Naive thymus-derived CD4-positive, alpha-beta T cell (primary cell): ENCODE results near the gene MAP1LC3B2. TPM values are rescaled to one million over a fixed set of nuclear protein-coding genes. Genes with fewer than 3 reads are reported as not detected.
A peak's percentile ranks its signal among the peaks of the same experiment; 100 is the strongest.

Source experiments
- ATAC-seq: fragments of 150-1000 bp; cut with Tn5 transposase; 2 replicates; pipeline ENCODE4 v1.10.0; 2021; ENCODE audit warnings: mild to moderate bottlenecking, moderate library complexity
- CTCF ChIA-PET: fragments of 350-600 bp; sonication (Branson Sonifier 250); formaldehyde crosslinking; loops from one replicate; lab custom pipeline; 2021; ENCODE audit warnings: antibody characterized with exemption; lab: Charles Lee
- POLR2A ChIA-PET: fragments of 350-600 bp; sonication (Branson Sonifier 250); formaldehyde crosslinking; loops from one replicate; lab custom pipeline; 2021; ENCODE audit warnings: antibody characterized with exemption, inconsistent platforms; lab: Charles Lee
- DNase-seq, 9 donors: peaks; one replicate each; pipeline versions ENCODE4 v3.0.0 to v3.0.0-alpha.2; 2020 to 2022; ENCODE audit warnings: mixed read lengths in 1 of 9
- H3K27ac ChIP-seq: one replicate; pipeline ENCODE4 v1.7.0; 2013; ENCODE audit warnings: mild to moderate bottlenecking, low read depth, low read length, moderate library complexity
- H3K27me3 ChIP-seq, 2 donors: one replicate each; pipeline ENCODE4 v1.7.0; 2013; ENCODE audit warnings: low read length in 2 of 2, mild to moderate bottlenecking in 2 of 2, moderate library complexity in 2 of 2; ENCODE audit not compliant: control insufficient read depth in 2 of 2, insufficient read depth in 2 of 2
- H3K36me3 ChIP-seq, 3 experiments: 1 replicate in 2 of 3; 2 replicates in 1 of 3; pipeline ENCODE4 v1.7.0; 2013; ENCODE audit warnings: low read length in 3 of 3, mild to moderate bottlenecking in 3 of 3, moderate library complexity in 1 of 3; ENCODE audit not compliant: insufficient read depth in 3 of 3, control insufficient read depth in 2 of 3
- H3K4me1 ChIP-seq, 2 donors: one replicate each; pipeline ENCODE4 v1.7.0; 2013; ENCODE audit warnings: low read length in 2 of 2, mild to moderate bottlenecking in 2 of 2, moderate library complexity in 1 of 2; ENCODE audit not compliant: control insufficient read depth in 2 of 2, insufficient read depth in 2 of 2
- H3K4me3 ChIP-seq: 2 replicates; pipeline ENCODE4 v1.7.0; 2013; ENCODE audit warnings: mild to moderate bottlenecking, low read length
- H3K9me3 ChIP-seq, 3 experiments: 1 replicate in 2 of 3; 2 replicates in 1 of 3; pipeline ENCODE4 v1.7.0; 2013; ENCODE audit warnings: low read length in 3 of 3; ENCODE audit not compliant: control insufficient read depth in 2 of 3
- H3K27ac Mint-ChIP-seq, 9 donors: one replicate each; pipeline ENCODE4 v1.8.0; 2020 to 2022; ENCODE audit warnings: mixed read lengths in 9 of 9, mild to moderate bottlenecking in 8 of 9, moderate library complexity in 5 of 9, inconsistent platforms in 2 of 9
- H3K27me3 Mint-ChIP-seq, 5 donors: one replicate each; pipeline ENCODE4 v1.8.0; 2021 to 2022; ENCODE audit warnings: mixed read lengths in 5 of 5, mild to moderate bottlenecking in 1 of 5
- H3K36me3 Mint-ChIP-seq, 5 donors: one replicate each; pipeline ENCODE4 v1.8.0; 2020 to 2022; ENCODE audit warnings: mixed read lengths in 5 of 5, mild to moderate bottlenecking in 3 of 5, inconsistent platforms in 1 of 5
- H3K4me1 Mint-ChIP-seq, 7 donors: one replicate each; pipeline ENCODE4 v1.8.0; 2020 to 2022; ENCODE audit warnings: mixed read lengths in 7 of 7, mild to moderate bottlenecking in 3 of 7, inconsistent platforms in 1 of 7
- H3K4me3 Mint-ChIP-seq, 10 donors: one replicate each; pipeline ENCODE4 v1.8.0; 2020 to 2022; ENCODE audit warnings: mild to moderate bottlenecking in 10 of 10, mixed read lengths in 10 of 10, moderate library complexity in 6 of 10, inconsistent platforms in 2 of 10
- H3K9me3 Mint-ChIP-seq, 11 donors: one replicate each; pipeline ENCODE4 v1.8.0; 2020 to 2022; ENCODE audit warnings: mixed read lengths in 11 of 11, mild to moderate bottlenecking in 4 of 11, inconsistent platforms in 1 of 11, moderate library complexity in 1 of 11
- intact Hi-C, 2 donors: fragments of 100-400 bp; cut with micrococcal nuclease; formaldehyde crosslinking; loops; one replicate each; pipeline ENCODE4 v1.15.1; 2023
- polyA plus RNA-seq, 2 donors: library from polyadenylated mRNA; unstranded; fragments of 300-500 nt; fragmentation: Illumina TruSeq; gene quantifications; one replicate each; pipeline ENCODE4 v1.2.3, GENCODE V29; 2021
- total RNA-seq, 6 experiments: library from RNA in 5 of 6; stranded (reverse) in 5 of 6; gene quantifications; 1 replicate in 5 of 6; 2 replicates in 1 of 6; pipeline ENCODE4 v1.2.3 and lab custom pipeline; 2021 to 2026

Gene MAP1LC3B2
- total and polyA plus RNA-seq, 7 experiments from 2014 or later = 0.48 to 6.6 (median 1.7) TPM

- H3K9me3 ChIP-seq = no peaks in the 10 kb centered on the region
- no peaks in the 10 kb centered on the region for H3K27me3 ChIP-seq
- ChIA-PET POLR2A (no interaction called here), CTCF (no interaction called here)
- H3K27ac Mint-ChIP-seq = peak overlapping the region in 2 of 9 donors; percentile 11 to 26
- no peaks in the 10 kb centered on the region for H3K4me1 ChIP-seq
- no peak overlapping the region for H3K27ac ChIP-seq
- no peaks in the 10 kb centered on the region for H3K36me3 Mint-ChIP-seq
- intact Hi-C loops = no loop called here
- no peaks in the 10 kb centered on the region for H3K9me3 Mint-ChIP-seq
- H3K4me3 Mint-ChIP-seq = peak overlapping the region in 1 of 10 donors; percentile 19
- peaks cover 5 to 11% (median 8%) of the 10 kb centered on the region in 7 donors for H3K4me1 Mint-ChIP-seq
- no peak overlapping the region for H3K4me3 ChIP-seq
- DNase-seq = no peak
- H3K36me3 ChIP-seq = no peaks in the 10 kb centered on the region
- H3K27me3 Mint-ChIP-seq = peaks cover 0 to 20% (median 0%) of the 10 kb centered on the region in 5 donors
- peak; percentile 26 for ATAC-seq
Measured at GRCh38 chr12:116520801-116521471, 38.2 kb upstream of the MAP1LC3B2 start.

GRCh38 chr12:116524311-116524710, 34.9 kb upstream of the MAP1LC3B2 start:
- H3K4me3 Mint-ChIP-seq = no peak overlapping the region
- ATAC-seq = no peak
- no peaks in the 10 kb centered on the region for H3K36me3 ChIP-seq
- peaks cover 5 to 11% (median 9%) of the 10 kb centered on the region in 7 donors for H3K4me1 Mint-ChIP-seq
- peaks cover 0 to 4% (median 0%) of the 10 kb centered on the region in 11 donors for H3K9me3 Mint-ChIP-seq
- POLR2A ChIA-PET = no interaction called here
- H3K27me3 ChIP-seq = no peaks in the 10 kb centered on the region
- no peaks in the 10 kb centered on the region for H3K9me3 ChIP-seq
- intact Hi-C loops = no loop called here
- no peak overlapping the region for H3K27ac Mint-ChIP-seq
- no peaks in the 10 kb centered on the region for H3K4me1 ChIP-seq
- peaks cover 0 to 40% (median 0%) of the 10 kb centered on the region in 5 donors for H3K27me3 Mint-ChIP-seq
- no peak for DNase-seq
- CTCF ChIA-PET = no interaction called here
- no peak overlapping the region for H3K4me3 ChIP-seq
- H3K36me3 Mint-ChIP-seq = no peaks in the 10 kb centered on the region
- H3K27ac ChIP-seq = no peak overlapping the region

- Histone ChIP-seq H3K27ac (no peak overlapping the region), H3K36me3 (no peaks in the 10 kb centered on the region), H3K4me3 (no peak overlapping the region), H3K9me3 (no peaks in the 10 kb centered on the region), H3K4me1 (no peaks in the 10 kb centered on the region), H3K27me3 (no peaks in the 10 kb centered on the region)
- intact Hi-C loops = no loop called here
- no peak for DNase-seq
- ChIA-PET POLR2A (no interaction called here), CTCF (no interaction called here)
- no peak overlapping the region for H3K27ac Mint-ChIP-seq
- peaks cover 0 to 40% (median 0%) of the 10 kb centered on the region in 5 donors for H3K27me3 Mint-ChIP-seq
- H3K4me1 Mint-ChIP-seq = peaks cover 5 to 11% (median 9%) of the 10 kb centered on the region in 7 donors
- H3K36me3 Mint-ChIP-seq = no peaks in the 10 kb centered on the region
- ATAC-seq = no peak
- H3K9me3 Mint-ChIP-seq = peaks cover 0 to 4% (median 0%) of the 10 kb centered on the region in 11 donors
- H3K4me3 Mint-ChIP-seq = no peak overlapping the region
Measured at GRCh38 chr12:116524964-116525379, 34.2 kb upstream of the MAP1LC3B2 start.

GRCh38 chr12:116525418-116526001, 33.7 kb upstream of the MAP1LC3B2 start:
- POLR2A ChIA-PET = no interaction called here
- Mint-ChIP-seq H3K36me3 (peaks cover 0 to 4% (median 0%) of the 10 kb centered on the region in 5 donors), H3K27ac (no peak overlapping the region), H3K4me3 (no peak overlapping the region), H3K27me3 (peaks cover 0 to 41% (median 0%) of the 10 kb centered on the region in 5 donors), H3K4me1 (peaks cover 5 to 11% (median 9%) of the 10 kb centered on the region in 7 donors), H3K9me3 (peaks cover 0 to 4% (median 0%) of the 10 kb centered on the region in 11 donors)
- intact Hi-C loops = no loop called here
- Histone ChIP-seq H3K27me3 (no peaks in the 10 kb centered on the region), H3K9me3 (no peaks in the 10 kb centered on the region), H3K4me1 (no peaks in the 10 kb centered on the region), H3K27ac (no peak overlapping the region), H3K36me3 (no peaks in the 10 kb centered on the region), H3K4me3 (no peak overlapping the region)
- no peak for DNase-seq
- ATAC-seq = no peak
- CTCF ChIA-PET = no interaction called here

- Mint-ChIP-seq H3K27ac (no peak overlapping the region), H3K36me3 (peaks cover 0 to 4% (median 0%) of the 10 kb centered on the region in 5 donors), H3K27me3 (peaks cover 0 to 44% (median 0%) of the 10 kb centered on the region in 5 donors), H3K4me3 (no peak overlapping the region), H3K4me1 (peaks cover 7 to 15% (median 13%) of the 10 kb centered on the region in 7 donors), H3K9me3 (peaks cover 0 to 4% (median 0%) of the 10 kb centered on the region in 11 donors)
- Histone ChIP-seq H3K4me3 (no peak overlapping the region), H3K4me1 (peaks cover 3 to 6% of the 10 kb centered on the region in 2 donors), H3K27ac (no peak overlapping the region), H3K27me3 (no peaks in the 10 kb centered on the region), H3K9me3 (no peaks in the 10 kb centered on the region), H3K36me3 (no peaks in the 10 kb centered on the region)
- intact Hi-C loops = no loop called here
- ATAC-seq = no peak
- ChIA-PET CTCF (no interaction called here), POLR2A (no interaction called here)
- no peak for DNase-seq
Measured at GRCh38 chr12:116528065-116528464, 31.1 kb upstream of the MAP1LC3B2 start.

- no peaks in the 10 kb centered on the region for H3K9me3 ChIP-seq
- intact Hi-C loops = no loop called here
- no peak overlapping the region for H3K4me3 ChIP-seq
- peaks cover 0 to 4% (median 0%) of the 10 kb centered on the region in 5 donors for H3K36me3 Mint-ChIP-seq
- H3K4me3 Mint-ChIP-seq = no peak overlapping the region
- H3K4me1 ChIP-seq = peaks cover 6 to 8% of the 10 kb centered on the region in 2 donors
- DNase-seq = no peak
- H3K27ac ChIP-seq = no peak overlapping the region
- ATAC-seq = no peak
- H3K9me3 Mint-ChIP-seq = peaks cover 0 to 4% (median 0%) of the 10 kb centered on the region in 11 donors
- no peaks in the 10 kb centered on the region for H3K27me3 ChIP-seq
- ChIA-PET CTCF (no interaction called here), POLR2A (no interaction called here)
- peaks cover 0 to 44% (median 0%) of the 10 kb centered on the region in 5 donors for H3K27me3 Mint-ChIP-seq
- no peak overlapping the region for H3K27ac Mint-ChIP-seq
- H3K4me1 Mint-ChIP-seq = peaks cover 10 to 19% (median 17%) of the 10 kb centered on the region in 7 donors
- no peaks in the 10 kb centered on the region for H3K36me3 ChIP-seq
Measured at GRCh38 chr12:116528498-116528897, 30.7 kb upstream of the MAP1LC3B2 start.
